GM10248 (cell line): ENCODE results near the gene SMPD1.
"Not testable (repeated sequence)": the region's sequence is repeated elsewhere in the genome, so short reads cannot be mapped to it uniquely, and the experiment has no call there.

Experiments
- CTCF ChIA-PET: fragments of 300-600 bp; sonication (Branson Sonifier 250); formaldehyde crosslinking; extraction: SDS; loops from one replicate; lab custom pipeline; 2021; ENCODE audit warnings: antibody characterized with exemption; lab: Yijun Ruan, JAX
- POLR2A ChIA-PET: fragments of 350-650 bp; sonication (Branson Sonifier 250); formaldehyde crosslinking; extraction: SDS; loops from one replicate; lab custom pipeline; 2020; ENCODE audit warnings: antibody characterized with exemption; lab: Yijun Ruan, JAX
- DNase-seq: peaks from one replicate; pipeline ENCODE4 v3.0.0; 2012; ENCODE audit errors: extremely low spot score
- CTCF ChIP-seq: IDR thresholded peaks from 2 replicates; pipeline ENCODE4 v1.5.1; 2012; ENCODE audit warnings: mild to moderate bottlenecking, low read depth; ENCODE audit errors: extremely low read depth, missing control alignments, control extremely low read depth

SMPD1 gene

GRCh38 chr11:6385046-6385777 lies 5.1 kb upstream of the SMPD1 start:
- ChIA-PET POLR2A (no interaction called here), CTCF (interaction anchor here (1.5 to 1.8 kb wide), 4 partner anchors 13 to 320 kb away, joined by 4 to 15 read pairs (median 4); no protein-coding TSS in a partner anchor)
- DNase-seq = no peak
- TF ChIP-seq CTCF = no peak

GRCh38 chr11:6387811-6388599 lies 2.3 kb upstream of the SMPD1 start:
- no peak for TF ChIP-seq CTCF
- ChIA-PET POLR2A (no interaction called here), CTCF (interaction anchor here (1.0 to 3.8 kb wide), 8 partner anchors 10 to 295 kb away, joined by 3 to 39 read pairs (median 4); partner anchors contain the start of gene MRPL17)
- no peak for DNase-seq

DNA sequence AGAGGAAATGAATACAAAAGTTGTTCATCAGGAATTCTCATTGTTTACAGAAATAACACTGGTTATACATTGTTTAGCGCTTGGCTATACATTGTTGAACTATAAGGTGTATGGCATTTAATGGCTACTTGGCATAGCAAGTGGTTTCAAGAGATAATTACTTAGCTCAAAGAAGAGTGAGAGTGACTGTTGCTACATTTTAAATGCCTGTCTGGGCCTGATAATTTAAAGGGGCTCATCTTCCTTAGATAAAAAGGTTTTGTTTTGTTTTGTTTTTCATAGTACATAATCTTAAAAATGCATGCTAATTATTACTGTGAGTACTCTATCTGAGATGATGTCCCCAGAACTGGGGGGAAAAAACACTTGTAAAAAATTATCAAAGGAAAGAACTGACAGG lies 1.5 kb upstream of the SMPD1 start:
- ChIA-PET CTCF (interaction anchor here (1.1 to 3.8 kb wide), 10 partner anchors 10 to 294 kb away, joined by 3 to 39 read pairs (median 4); partner anchors contain the start of gene MRPL17), POLR2A (no interaction called here)
- DNase-seq = no peak
- TF ChIP-seq CTCF = no peak

DNA sequence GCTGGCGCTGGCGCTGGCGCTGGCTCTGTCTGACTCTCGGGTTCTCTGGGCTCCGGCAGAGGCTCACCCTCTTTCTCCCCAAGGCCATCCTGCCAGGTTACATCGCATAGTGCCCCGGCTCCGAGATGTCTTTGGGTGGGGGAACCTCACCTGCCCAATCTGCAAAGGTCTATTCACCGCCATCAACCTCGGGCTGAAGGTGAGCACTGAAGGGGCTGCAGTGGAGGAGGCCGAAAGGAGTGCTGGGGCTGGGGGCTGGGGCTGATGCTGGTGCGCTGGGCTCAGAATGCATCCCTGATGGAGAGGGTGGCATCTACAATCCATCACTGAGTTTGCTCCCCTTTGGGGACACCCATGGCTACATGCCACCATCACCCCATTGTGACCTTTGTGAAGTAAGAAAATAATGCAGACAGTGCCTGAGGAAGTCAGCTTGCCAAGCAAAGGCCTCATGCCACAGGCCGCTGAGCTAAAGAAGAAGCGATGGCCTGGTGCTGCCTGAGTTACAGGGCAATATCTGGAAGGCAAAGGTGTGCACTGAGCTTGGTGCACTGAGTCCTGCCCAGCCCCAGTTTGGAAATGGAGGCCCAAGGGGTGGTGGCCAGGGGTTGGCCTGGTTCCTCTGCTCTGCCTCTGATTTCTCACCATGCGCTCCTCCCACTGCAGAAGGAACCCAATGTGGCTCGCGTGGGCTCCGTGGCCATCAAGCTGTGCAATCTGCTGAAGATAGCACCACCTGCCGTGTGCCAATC lies 620 bp downstream of the SMPD1 start:
- ChIA-PET POLR2A (interaction anchor here (0.6 to 1.0 kb wide), 2 partner anchors 12 to 96 kb away, joined by 3 to 10 read pairs; no protein-coding TSS in a partner anchor), CTCF (interaction anchor here (1.0 to 2.0 kb wide), 6 partner anchors 10 to 140 kb away, joined by 3 to 35 read pairs (median 9); no protein-coding TSS in a partner anchor)
- no peak for TF ChIP-seq CTCF
- no peak for DNase-seq

DNA sequence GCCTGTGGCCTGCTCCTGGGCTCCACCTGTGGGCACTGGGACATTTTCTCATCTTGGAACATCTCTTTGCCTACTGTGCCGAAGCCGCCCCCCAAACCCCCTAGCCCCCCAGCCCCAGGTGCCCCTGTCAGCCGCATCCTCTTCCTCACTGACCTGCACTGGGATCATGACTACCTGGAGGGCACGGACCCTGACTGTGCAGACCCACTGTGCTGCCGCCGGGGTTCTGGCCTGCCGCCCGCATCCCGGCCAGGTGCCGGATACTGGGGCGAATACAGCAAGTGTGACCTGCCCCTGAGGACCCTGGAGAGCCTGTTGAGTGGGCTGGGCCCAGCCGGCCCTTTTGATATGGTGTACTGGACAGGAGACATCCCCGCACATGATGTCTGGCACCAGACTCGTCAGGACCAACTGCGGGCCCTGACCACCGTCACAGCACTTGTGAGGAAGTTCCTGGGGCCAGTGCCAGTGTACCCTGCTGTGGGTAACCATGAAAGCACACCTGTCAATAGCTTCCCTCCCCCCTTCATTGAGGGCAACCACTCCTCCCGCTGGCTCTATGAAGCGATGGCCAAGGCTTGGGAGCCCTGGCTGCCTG lies 1.4 kb downstream of the SMPD1 start:
- no peak for TF ChIP-seq CTCF
- POLR2A ChIA-PET = interaction anchor here (0.6 kb wide), 1 partner anchor 95 kb away, joined by 3 read pairs; no protein-coding TSS in a partner anchor

GRCh38 chr11:6392251-6392650 lies 2.0 kb downstream of the SMPD1 start:
- CTCF ChIA-PET = interaction anchor here (0.9 to 1.8 kb wide), 7 partner anchors 9 to 51 kb away, joined by 3 to 7 read pairs (median 3); no protein-coding TSS in a partner anchor
- POLR2A ChIA-PET, DNase-seq: not testable (repeated sequence)

More for the DNA sequence above, 1.4 kb downstream of the SMPD1 start:
- CTCF ChIA-PET = interaction anchor here (1.2 to 2.0 kb wide), 6 partner anchors 11 to 140 kb away, joined by 3 to 35 read pairs (median 8); no protein-coding TSS in a partner anchor
- DNase-seq = no peak
